GM12878 (cell line): ENCODE results near the gene ITGB3BP. TPM values are rescaled to one million over a fixed set of nuclear protein-coding genes. Genes with fewer than 3 reads are reported as not detected.

Experiments used
- SP1 ChIP-seq: IDR thresholded peaks from one replicate; pipeline ENCODE4 v1.6.1; 2011; ENCODE audit warnings: low read depth, low read length
- SRF ChIP-seq, 2 experiments: IDR thresholded peaks; 2 replicates each; pipeline ENCODE4 v1.6.1; 2011; ENCODE audit warnings: low read depth in 2 of 2, low read length in 2 of 2, mild to moderate bottlenecking in 1 of 2, moderate library complexity in 1 of 2
- polyA plus RNA-seq, 11 experiments: library from polyadenylated mRNA; depleted of rRNA in 4 of 11; unstranded in 6 of 11; stranded (reverse) in 5 of 11; fragments of >200 nt; fragmentation: Nextera tagmentation in 4 of 11; fragmentation: Illumina TruSeq in 1 of 11; extraction: Ambion mirVana in 4 of 11; extraction: Trizol in 1 of 11; gene quantifications; 1 replicate in 1 of 11; 2 replicates in 10 of 11; pipeline versions ENCODE4 v1.2.1 to v1.2.3, GENCODE V29; 2011 to 2016; ENCODE audit warnings: inconsistent platforms in 2 of 11, missing spikeins in 2 of 11, low read depth in 1 of 11
- total RNA-seq, 4 experiments: library from RNA; depleted of rRNA in 3 of 4; stranded (reverse); fragments of >200 nt in 3 of 4; fragmentation: Illumina TruSeq in 1 of 4; extraction: Trizol in 1 of 4; gene quantifications; 2 replicates each; pipeline versions ENCODE4 v1.2.1 to v1.2.3, GENCODE V29; 2013 to 2021
- TF ChIP-seq, protein P1 (sequence below): fragments of 450-650 bp; IDR thresholded peaks from 2 replicates; pipeline ENCODE4 v1.6.1; 2017; ENCODE audit warnings: mild to moderate bottlenecking
- TF ChIP-seq, protein P2 (sequence below): IDR thresholded peaks from 2 replicates; pipeline ENCODE4 v1.6.1; 2012; ENCODE audit warnings: low read depth, low read length, improper control_type of control experiment
- TF ChIP-seq, protein P3 (sequence below): IDR thresholded peaks from 2 replicates; pipeline ENCODE4 v1.6.1; 2012; ENCODE audit warnings: improper control_type of control experiment, low read depth, low read length; ENCODE audit not compliant: insufficient replicate concordance
- TF ChIP-seq, protein P4 (sequence below): fragments of 450-650 bp; IDR thresholded peaks from 2 replicates; pipeline ENCODE4 v1.6.1; 2014; ENCODE audit warnings: mild to moderate bottlenecking

Gene ITGB3BP
- total and polyA plus RNA-seq, 10 of the 15 experiments (the other 5 are each of a cell fraction or from before 2014, with no cell fraction given), result 39.2 to 86.2 (median 61.8) TPM

DNA sequence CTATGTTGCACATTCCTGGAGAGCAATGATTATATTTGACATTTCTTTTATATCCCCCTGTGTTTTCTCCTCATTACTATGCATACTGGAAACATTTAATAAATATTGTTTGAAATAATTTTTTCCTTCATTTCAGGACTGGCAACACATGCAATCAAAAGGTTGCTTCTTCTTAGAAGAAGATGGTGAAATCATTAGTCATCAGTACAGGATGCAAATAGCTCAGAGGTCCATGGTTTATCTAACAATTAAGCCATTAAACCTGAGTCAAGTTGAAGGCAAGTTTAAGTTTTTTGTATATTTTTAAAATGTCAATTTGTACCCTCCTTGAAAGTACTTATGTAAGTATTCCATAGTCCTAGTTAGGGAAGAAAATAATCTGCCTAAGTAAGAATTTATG lies 22.8 kb upstream of the ITGB3BP start (continued):
- TF ChIP-seq, protein P1, sequence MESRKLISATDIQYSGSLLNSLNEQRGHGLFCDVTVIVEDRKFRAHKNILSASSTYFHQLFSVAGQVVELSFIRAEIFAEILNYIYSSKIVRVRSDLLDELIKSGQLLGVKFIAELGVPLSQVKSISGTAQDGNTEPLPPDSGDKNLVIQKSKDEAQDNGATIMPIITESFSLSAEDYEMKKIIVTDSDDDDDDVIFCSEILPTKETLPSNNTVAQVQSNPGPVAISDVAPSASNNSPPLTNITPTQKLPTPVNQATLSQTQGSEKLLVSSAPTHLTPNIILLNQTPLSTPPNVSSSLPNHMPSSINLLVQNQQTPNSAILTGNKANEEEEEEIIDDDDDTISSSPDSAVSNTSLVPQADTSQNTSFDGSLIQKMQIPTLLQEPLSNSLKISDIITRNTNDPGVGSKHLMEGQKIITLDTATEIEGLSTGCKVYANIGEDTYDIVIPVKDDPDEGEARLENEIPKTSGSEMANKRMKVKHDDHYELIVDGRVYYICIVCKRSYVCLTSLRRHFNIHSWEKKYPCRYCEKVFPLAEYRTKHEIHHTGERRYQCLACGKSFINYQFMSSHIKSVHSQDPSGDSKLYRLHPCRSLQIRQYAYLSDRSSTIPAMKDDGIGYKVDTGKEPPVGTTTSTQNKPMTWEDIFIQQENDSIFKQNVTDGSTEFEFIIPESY, result no peak
- TF ChIP-seq, protein P2, sequence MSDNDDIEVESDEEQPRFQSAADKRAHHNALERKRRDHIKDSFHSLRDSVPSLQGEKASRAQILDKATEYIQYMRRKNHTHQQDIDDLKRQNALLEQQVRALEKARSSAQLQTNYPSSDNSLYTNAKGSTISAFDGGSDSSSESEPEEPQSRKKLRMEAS, result no peak
- TF ChIP-seq, protein P3, sequence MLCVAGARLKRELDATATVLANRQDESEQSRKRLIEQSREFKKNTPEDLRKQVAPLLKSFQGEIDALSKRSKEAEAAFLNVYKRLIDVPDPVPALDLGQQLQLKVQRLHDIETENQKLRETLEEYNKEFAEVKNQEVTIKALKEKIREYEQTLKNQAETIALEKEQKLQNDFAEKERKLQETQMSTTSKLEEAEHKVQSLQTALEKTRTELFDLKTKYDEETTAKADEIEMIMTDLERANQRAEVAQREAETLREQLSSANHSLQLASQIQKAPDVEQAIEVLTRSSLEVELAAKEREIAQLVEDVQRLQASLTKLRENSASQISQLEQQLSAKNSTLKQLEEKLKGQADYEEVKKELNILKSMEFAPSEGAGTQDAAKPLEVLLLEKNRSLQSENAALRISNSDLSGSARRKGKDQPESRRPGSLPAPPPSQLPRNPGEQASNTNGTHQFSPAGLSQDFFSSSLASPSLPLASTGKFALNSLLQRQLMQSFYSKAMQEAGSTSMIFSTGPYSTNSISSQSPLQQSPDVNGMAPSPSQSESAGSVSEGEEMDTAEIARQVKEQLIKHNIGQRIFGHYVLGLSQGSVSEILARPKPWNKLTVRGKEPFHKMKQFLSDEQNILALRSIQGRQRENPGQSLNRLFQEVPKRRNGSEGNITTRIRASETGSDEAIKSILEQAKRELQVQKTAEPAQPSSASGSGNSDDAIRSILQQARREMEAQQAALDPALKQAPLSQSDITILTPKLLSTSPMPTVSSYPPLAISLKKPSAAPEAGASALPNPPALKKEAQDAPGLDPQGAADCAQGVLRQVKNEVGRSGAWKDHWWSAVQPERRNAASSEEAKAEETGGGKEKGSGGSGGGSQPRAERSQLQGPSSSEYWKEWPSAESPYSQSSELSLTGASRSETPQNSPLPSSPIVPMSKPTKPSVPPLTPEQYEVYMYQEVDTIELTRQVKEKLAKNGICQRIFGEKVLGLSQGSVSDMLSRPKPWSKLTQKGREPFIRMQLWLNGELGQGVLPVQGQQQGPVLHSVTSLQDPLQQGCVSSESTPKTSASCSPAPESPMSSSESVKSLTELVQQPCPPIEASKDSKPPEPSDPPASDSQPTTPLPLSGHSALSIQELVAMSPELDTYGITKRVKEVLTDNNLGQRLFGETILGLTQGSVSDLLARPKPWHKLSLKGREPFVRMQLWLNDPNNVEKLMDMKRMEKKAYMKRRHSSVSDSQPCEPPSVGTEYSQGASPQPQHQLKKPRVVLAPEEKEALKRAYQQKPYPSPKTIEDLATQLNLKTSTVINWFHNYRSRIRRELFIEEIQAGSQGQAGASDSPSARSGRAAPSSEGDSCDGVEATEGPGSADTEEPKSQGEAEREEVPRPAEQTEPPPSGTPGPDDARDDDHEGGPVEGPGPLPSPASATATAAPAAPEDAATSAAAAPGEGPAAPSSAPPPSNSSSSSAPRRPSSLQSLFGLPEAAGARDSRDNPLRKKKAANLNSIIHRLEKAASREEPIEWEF, result no peak
- TF ChIP-seq SRF (IDR thresholded peaks at IDR 0.05; ENCODE audit: low read depth in 2 of 2, low read length in 2 of 2), result no peak
- TF ChIP-seq SP1, result no peak
- TF ChIP-seq, protein P4, sequence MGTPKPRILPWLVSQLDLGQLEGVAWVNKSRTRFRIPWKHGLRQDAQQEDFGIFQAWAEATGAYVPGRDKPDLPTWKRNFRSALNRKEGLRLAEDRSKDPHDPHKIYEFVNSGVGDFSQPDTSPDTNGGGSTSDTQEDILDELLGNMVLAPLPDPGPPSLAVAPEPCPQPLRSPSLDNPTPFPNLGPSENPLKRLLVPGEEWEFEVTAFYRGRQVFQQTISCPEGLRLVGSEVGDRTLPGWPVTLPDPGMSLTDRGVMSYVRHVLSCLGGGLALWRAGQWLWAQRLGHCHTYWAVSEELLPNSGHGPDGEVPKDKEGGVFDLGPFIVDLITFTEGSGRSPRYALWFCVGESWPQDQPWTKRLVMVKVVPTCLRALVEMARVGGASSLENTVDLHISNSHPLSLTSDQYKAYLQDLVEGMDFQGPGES, result no peak
